GM06990 (cell line): ENCODE results near the gene CTNNA2.

Source experiments
- DNase-seq: peaks from one replicate; pipeline ENCODE4 v3.0.0-alpha.2; 2011; ENCODE audit not compliant: insufficient read length; ENCODE audit errors: extremely low read depth
- H3K27me3 ChIP-seq: replicated peaks from 2 replicates; pipeline ENCODE4 v1.6.0; 2011; ENCODE audit warnings: low read length; ENCODE audit not compliant: control insufficient read depth, insufficient read depth
- H3K36me3 ChIP-seq: 2 replicates; pipeline ENCODE4 v1.5.1; 2011; ENCODE audit warnings: low read length; ENCODE audit not compliant: control insufficient read depth, insufficient read depth
- H3K4me3 ChIP-seq: replicated peaks from 2 replicates; pipeline ENCODE4 v1.5.1; 2011; ENCODE audit warnings: low read depth, mild to moderate bottlenecking, control low read depth, low read length
- CTCF ChIP-seq: IDR thresholded peaks from 2 replicates; pipeline ENCODE4 v1.5.1; 2011; ENCODE audit warnings: low read length, control low read depth, mild to moderate bottlenecking, inconsistent platforms; ENCODE audit not compliant: insufficient read depth, poor library complexity, severe bottlenecking

Gene CTNNA2

GRCh38 chr2:79713131-79713785, 200.4 kb downstream of the CTNNA2 start:
- Histone ChIP-seq H3K4me3 (no peak overlapping the region), H3K27me3 (no peaks in the 10 kb centered on the region), H3K36me3 (no peaks in the 10 kb centered on the region)
- TF ChIP-seq CTCF = no peak
- DNase-seq = no peak

- no peak for TF ChIP-seq CTCF
- DNase-seq = no peak
- Histone ChIP-seq H3K4me3 (no peak overlapping the region), H3K27me3 (no peaks in the 10 kb centered on the region), H3K36me3 (no peaks in the 10 kb centered on the region)
Observed at GRCh38 chr2:79714283-79714682, 201.4 kb downstream of the CTNNA2 start.

- TF ChIP-seq CTCF = no peak
- no peak for DNase-seq
- Histone ChIP-seq H3K36me3 (no peaks in the 10 kb centered on the region), H3K4me3 (no peak overlapping the region), H3K27me3 (no peaks in the 10 kb centered on the region)
Observed at GRCh38 chr2:79715338-79715737, 202.5 kb downstream of the CTNNA2 start.

GRCh38 chr2:79716266-79716665, 203.4 kb downstream of the CTNNA2 start:
- H3K4me3 ChIP-seq = no peak overlapping the region
- no peaks in the 10 kb centered on the region for H3K36me3 ChIP-seq
- no peak for TF ChIP-seq CTCF
- no peaks in the 10 kb centered on the region for H3K27me3 ChIP-seq
- no peak for DNase-seq

GRCh38 chr2:79717364-79718007, 204.6 kb downstream of the CTNNA2 start:
- TF ChIP-seq CTCF = no peak
- H3K27me3 ChIP-seq = no peaks in the 10 kb centered on the region
- no peaks in the 10 kb centered on the region for H3K36me3 ChIP-seq
- no peak for DNase-seq
- H3K4me3 ChIP-seq = no peak overlapping the region
